Kidney (tissue), 14 donors: ENCODE results near the gene MNT. TPM values are rescaled to one million over a fixed set of nuclear protein-coding genes. Genes with fewer than 3 reads are reported as not detected.

Experiments
- DNase-seq, 5 donors: peaks; one replicate each; pipeline ENCODE4 v3.0.0-alpha.2; 2013 to 2020
- FAIRE-seq: peaks from 2 replicates; lab custom pipeline; 2012; peaks lifted over from hg19 to GRCh38; lab: Jason Lieb, UNC
- H3K27ac ChIP-seq, 2 donors: one replicate each; pipeline ENCODE4 v1.7.0; 2013; ENCODE audit warnings: low read depth in 2 of 2, low read length in 2 of 2, inconsistent platforms in 1 of 2
- H3K27me3 ChIP-seq: one replicate; pipeline ENCODE4 v1.7.1; 2013; ENCODE audit warnings: low read length, inconsistent platforms; ENCODE audit not compliant: control insufficient read depth, insufficient read depth
- H3K36me3 ChIP-seq, 3 donors: one replicate each; pipeline versions ENCODE4 v1.7.0 to v1.7.1; 2013; ENCODE audit warnings: low read length in 3 of 3, control low read depth in 1 of 3, inconsistent platforms in 1 of 3; ENCODE audit not compliant: insufficient read depth in 3 of 3, control insufficient read depth in 2 of 3
- H3K4me1 ChIP-seq, 3 donors: one replicate each; pipeline versions ENCODE4 v1.7.0 to v1.7.1; 2013; ENCODE audit warnings: low read length in 3 of 3, inconsistent platforms in 1 of 3, low read depth in 1 of 3; ENCODE audit not compliant: control insufficient read depth in 2 of 3, insufficient read depth in 2 of 3
- H3K4me3 ChIP-seq, 3 donors: one replicate each; pipeline versions ENCODE4 v1.7.0 to v1.8.1; 2013; ENCODE audit warnings: low read length in 3 of 3, control low read depth in 1 of 3, inconsistent platforms in 1 of 3
- H3K9ac ChIP-seq, 3 donors: one replicate each; pipeline versions ENCODE4 v1.7.0 to v1.7.1; 2013; ENCODE audit warnings: low read length in 3 of 3, control low read depth in 1 of 3, inconsistent platforms in 1 of 3
- H3K9me3 ChIP-seq, 3 donors: one replicate each; pipeline versions ENCODE4 v1.7.0 to v1.7.1; 2013; ENCODE audit warnings: low read length in 3 of 3, control low read depth in 1 of 3, inconsistent platforms in 1 of 3; ENCODE audit not compliant: control insufficient read depth in 2 of 3, insufficient read depth in 1 of 3
- CTCF ChIP-seq: IDR thresholded peaks from 3 replicates; pipeline ENCODE4 v1.5.1; 2012; ENCODE audit warnings: mild to moderate bottlenecking, moderate library complexity, borderline replicate concordance; ENCODE audit not compliant: insufficient read depth; ENCODE audit errors: extremely low read depth
- intact Hi-C: fragments of 100-400 bp; cut with DNase I; formaldehyde crosslinking; loops from one replicate; pipeline ENCODE4 v1.11.1; 2022
- polyA plus RNA-seq: library from polyadenylated mRNA; stranded (reverse); fragments of 350-450 nt; fragmentation: Illumina TruSeq; extraction: RNeasy Lipid Tissue Mini Kit (QIAGEN cat#74804); gene quantifications from one replicate; pipeline ENCODE4 v1.2.3, GENCODE V29; 2014; ENCODE audit warnings: low read depth, low replicate concordance; ENCODE audit not compliant: insufficient read depth
- total RNA-seq: library from RNA; stranded (reverse); fragmentation: NEBNext Ultra II Directional; extraction: Animal tissue kit (Norgen Biotek cat#: 25700); gene quantifications from one replicate; pipeline ENCODE4 v1.2.1, GENCODE V29; 2021
- donor health status: control.
- donor health status: control.
- donor health status: control.
- donor health status: control.
- donor health status: control.
- donor health status: DM: yes; HTN: yes; CAD: no.
- donor health status: Normal renal cell carcinoma (clear cell type).

MNT gene
- total and polyA plus RNA-seq, 2 donors from 2014 or later = 3.7 to 39.8 TPM

- no peak for FAIRE-seq
- TF ChIP-seq CTCF = no peak
Measured at GRCh38 chr17:2343421-2343820, 57.4 kb downstream of the MNT start.

GRCh38 chr17:2338315-2338657 lies 62.6 kb downstream of the MNT start:
- peak in 3 of 5 donors; percentile 13 to 29 (median 16) for DNase-seq
- intact Hi-C loops = no loop called here
- Histone ChIP-seq H3K4me3 (peak overlapping the region; percentile 45 to 71 (median 59)), H3K9me3 (no peaks in the 10 kb centered on the region), H3K27me3 (no peaks in the 10 kb centered on the region), H3K4me1 (peaks cover 0 to 9% (median 6%) of the 10 kb centered on the region in 3 donors), H3K36me3 (peaks cover 13 to 16% (median 15%) of the 10 kb centered on the region in 3 donors), H3K9ac (peak overlapping the region in 2 of 3 donors; percentile 55 to 72), H3K27ac (peak overlapping the region; percentile 42 to 74)
- FAIRE-seq = no peak
- TF ChIP-seq CTCF = no peak

More at GRCh38 chr17:2343421-2343820, 57.4 kb downstream of the MNT start:
- no peak overlapping the region for H3K4me3 ChIP-seq
- H3K9ac ChIP-seq = no peak overlapping the region
- no peaks in the 10 kb centered on the region for H3K27me3 ChIP-seq
- peaks cover 0 to 9% (median 3%) of the 10 kb centered on the region in 3 donors for H3K36me3 ChIP-seq
- intact Hi-C loops = no loop called here
- H3K9me3 ChIP-seq = no peaks in the 10 kb centered on the region
- peaks cover 0 to 4% (median 0%) of the 10 kb centered on the region in 3 donors for H3K4me1 ChIP-seq
- no peak for DNase-seq
- no peak overlapping the region for H3K27ac ChIP-seq

- H3K27ac ChIP-seq = peak overlapping the region; percentile 42 to 74
- H3K27me3 ChIP-seq = no peaks in the 10 kb centered on the region
- DNase-seq = peak; percentile 65 to 85 (median 82)
- FAIRE-seq = no peak
- peak overlapping the region; percentile 45 to 71 (median 59) for H3K4me3 ChIP-seq
- no peak for TF ChIP-seq CTCF
- peak overlapping the region in 2 of 3 donors; percentile 55 to 72 for H3K9ac ChIP-seq
- no peaks in the 10 kb centered on the region for H3K9me3 ChIP-seq
- intact Hi-C loops = no loop called here
- H3K36me3 ChIP-seq = peaks cover 17 to 22% (median 19%) of the 10 kb centered on the region in 3 donors
- H3K4me1 ChIP-seq = peaks cover 0 to 9% (median 6%) of the 10 kb centered on the region in 3 donors
Measured at GRCh38 chr17:2337544-2338314, 63.1 kb downstream of the MNT start.
